IPS-15b (cell line): ENCODE measurements around the gene EIF1B.

Experiments
- H3K27me3 ChIP-seq: one replicate; pipeline ENCODE4 v1.6.1; 2013; ENCODE audit warnings: low read length; ENCODE audit not compliant: control insufficient read depth, insufficient read depth
- H3K36me3 ChIP-seq: one replicate; pipeline ENCODE4 v1.6.1; 2013; ENCODE audit warnings: low read length; ENCODE audit not compliant: control insufficient read depth, insufficient read depth
- H3K4me1 ChIP-seq: one replicate; pipeline ENCODE4 v1.6.1; 2013; ENCODE audit warnings: mild to moderate bottlenecking, low read length; ENCODE audit not compliant: control insufficient read depth, insufficient read depth
- H3K4me3 ChIP-seq: one replicate; pipeline ENCODE4 v1.5.1; 2013; ENCODE audit warnings: low read depth, low read length
- H3K9ac ChIP-seq: one replicate; pipeline ENCODE4 v1.6.1; 2013; ENCODE audit warnings: low read depth, mild to moderate bottlenecking, low read length
- H3K9me3 ChIP-seq: one replicate; pipeline ENCODE4 v1.6.1; 2013; ENCODE audit warnings: mild to moderate bottlenecking, low read length; ENCODE audit not compliant: control insufficient read depth, insufficient read depth

The EIF1B gene

GRCh38 chr3:40292637-40293349 lies 16.7 kb upstream of the EIF1B start:
- H3K27me3 ChIP-seq, result no peaks in the 10 kb centered on the region
- H3K4me3 ChIP-seq, result no peak overlapping the region
- H3K4me1 ChIP-seq, result peaks cover 10% of the 10 kb centered on the region
- H3K36me3 ChIP-seq, result no peaks in the 10 kb centered on the region
- no peaks in the 10 kb centered on the region for H3K9me3 ChIP-seq
- H3K9ac ChIP-seq, result no peak overlapping the region

GRCh38 chr3:40294434-40294833 lies 15.1 kb upstream of the EIF1B start:
- Histone ChIP-seq H3K9ac (no peak overlapping the region), H3K36me3 (no peaks in the 10 kb centered on the region), H3K4me1 (peaks cover 10% of the 10 kb centered on the region), H3K27me3 (no peaks in the 10 kb centered on the region), H3K4me3 (no peak overlapping the region), H3K9me3 (no peaks in the 10 kb centered on the region)

- H3K9ac ChIP-seq, result no peak overlapping the region
- no peaks in the 10 kb centered on the region for H3K9me3 ChIP-seq
- H3K4me3 ChIP-seq, result no peak overlapping the region
- no peaks in the 10 kb centered on the region for H3K27me3 ChIP-seq
- peaks cover 2% of the 10 kb centered on the region for H3K4me1 ChIP-seq
- no peaks in the 10 kb centered on the region for H3K36me3 ChIP-seq
Observed at GRCh38 chr3:40298075-40298474, 11.4 kb upstream of the EIF1B start.

- H3K9me3 ChIP-seq, result no peaks in the 10 kb centered on the region
- H3K36me3 ChIP-seq, result no peaks in the 10 kb centered on the region
- no peaks in the 10 kb centered on the region for H3K27me3 ChIP-seq
- H3K9ac ChIP-seq, result no peak overlapping the region
- H3K4me3 ChIP-seq, result no peak overlapping the region
- H3K4me1 ChIP-seq, result no peaks in the 10 kb centered on the region
Observed at GRCh38 chr3:40299130-40299720, 10.3 kb upstream of the EIF1B start.

- no peaks in the 10 kb centered on the region for H3K9me3 ChIP-seq
- H3K9ac ChIP-seq, result no peak overlapping the region
- no peaks in the 10 kb centered on the region for H3K4me1 ChIP-seq
- H3K36me3 ChIP-seq, result no peaks in the 10 kb centered on the region
- no peak overlapping the region for H3K4me3 ChIP-seq
- H3K27me3 ChIP-seq, result no peaks in the 10 kb centered on the region
Observed at GRCh38 chr3:40299721-40300335, 9.7 kb upstream of the EIF1B start.

GRCh38 chr3:40302784-40303183 lies 6.7 kb upstream of the EIF1B start:
- Histone ChIP-seq H3K9me3 (no peaks in the 10 kb centered on the region), H3K4me1 (no peaks in the 10 kb centered on the region), H3K36me3 (no peaks in the 10 kb centered on the region), H3K27me3 (no peaks in the 10 kb centered on the region), H3K9ac (no peak overlapping the region), H3K4me3 (no peak overlapping the region)

- no peaks in the 10 kb centered on the region for H3K36me3 ChIP-seq
- no peak overlapping the region for H3K9ac ChIP-seq
Observed at GRCh38 chr3:40304352-40304751, 5.2 kb upstream of the EIF1B start.

GRCh38 chr3:40306336-40306735 lies 3.2 kb upstream of the EIF1B start:
- no peaks in the 10 kb centered on the region for H3K27me3 ChIP-seq
- no peak overlapping the region for H3K9ac ChIP-seq
- H3K9me3 ChIP-seq, result no peaks in the 10 kb centered on the region
- peaks cover 2% of the 10 kb centered on the region for H3K36me3 ChIP-seq
- H3K4me3 ChIP-seq, result no peak overlapping the region
- peaks cover 5% of the 10 kb centered on the region for H3K4me1 ChIP-seq

More at GRCh38 chr3:40304352-40304751, 5.2 kb upstream of the EIF1B start:
- Histone ChIP-seq H3K9me3 (no peaks in the 10 kb centered on the region), H3K27me3 (no peaks in the 10 kb centered on the region), H3K4me1 (peaks cover 5% of the 10 kb centered on the region), H3K4me3 (no peak overlapping the region)

GRCh38 chr3:40307176-40307575 lies 2.3 kb upstream of the EIF1B start:
- Histone ChIP-seq H3K36me3 (peaks cover 5% of the 10 kb centered on the region), H3K9ac (no peak overlapping the region), H3K4me1 (peaks cover 5% of the 10 kb centered on the region), H3K9me3 (no peaks in the 10 kb centered on the region), H3K4me3 (no peak overlapping the region), H3K27me3 (no peaks in the 10 kb centered on the region)

GRCh38 chr3:40308725-40309417 lies 636 bp upstream of the EIF1B start:
- Histone ChIP-seq H3K4me1 (peaks cover 5% of the 10 kb centered on the region), H3K4me3 (peak overlapping the region; percentile 55), H3K27me3 (no peaks in the 10 kb centered on the region), H3K9me3 (no peaks in the 10 kb centered on the region), H3K36me3 (peaks cover 5% of the 10 kb centered on the region), H3K9ac (peak overlapping the region; percentile 51)

GRCh38 chr3:40309925-40310695 lies 603 bp downstream of the EIF1B start:
- H3K4me3 ChIP-seq, result peak overlapping the region; percentile 84
- peaks cover 5% of the 10 kb centered on the region for H3K4me1 ChIP-seq
- peak overlapping the region; percentile 87 for H3K9ac ChIP-seq
- no peaks in the 10 kb centered on the region for H3K9me3 ChIP-seq
- peaks cover 5% of the 10 kb centered on the region for H3K36me3 ChIP-seq
- no peaks in the 10 kb centered on the region for H3K27me3 ChIP-seq
